IMR-90 (cell line): ENCODE data around the gene HEY2. TPM values are rescaled to one million over a fixed set of nuclear protein-coding genes. Genes with fewer than 3 reads are reported as not detected.
A peak's percentile ranks its signal among the peaks of the same experiment; 100 is the strongest.

ENCODE experiments used
- ATAC-seq: fragments of 200-7000 bp; cut with Tn5 transposase; 2 replicates; pipeline ENCODE4 v1.9.1; 2020; ENCODE audit warnings: low read depth, mild to moderate bottlenecking, moderate library complexity
- BruUV-seq: library from RNA; stranded (reverse); fragments of 400-500 nt; replicated peaks from 2 replicates; lab custom pipeline; 2021; lab: Mats Ljungman, UMichigan
- CTCF ChIA-PET: fragments of 300-600 bp; formaldehyde crosslinking; extraction: SDS; loops from one replicate; lab custom pipeline; 2021; ENCODE audit warnings: antibody characterized with exemption; lab: Yijun Ruan, JAX
- POLR2A ChIA-PET: fragments of 300-600 bp; sonication (Branson Sonifier 250); formaldehyde crosslinking; loops from one replicate; lab custom pipeline; 2022; ENCODE audit warnings: antibody characterized with exemption; ENCODE audit not compliant: unreplicated experiment; lab: Charles Lee
- DNase-seq: peaks from one replicate; pipeline ENCODE4 v3.0.0; 2013
- H2AFZ ChIP-seq: replicated peaks from 2 replicates; pipeline ENCODE3; 2013; ENCODE audit warnings: low read length, mild to moderate bottlenecking; ENCODE audit not compliant: poor library complexity
- H2AK5ac ChIP-seq: 2 replicates; pipeline ENCODE4 v1.6.1; 2013; ENCODE audit warnings: low read depth, low read length, inconsistent platforms
- H2AK9ac ChIP-seq: replicated peaks from 2 replicates; pipeline ENCODE3; 2013; ENCODE audit warnings: mild to moderate bottlenecking, low read depth, low read length, moderate library complexity; ENCODE audit not compliant: poor library complexity
- H2BK120ac ChIP-seq: 2 replicates; pipeline ENCODE4 v1.6.1; 2013; ENCODE audit warnings: low read depth, low read length, inconsistent platforms
- H2BK15ac ChIP-seq: 3 replicates; pipeline ENCODE4 v1.6.1; 2013; ENCODE audit warnings: low read depth, low read length, inconsistent platforms
- H2BK20ac ChIP-seq: 2 replicates; pipeline ENCODE4 v1.6.1; 2013; ENCODE audit warnings: low read depth, mild to moderate bottlenecking, inconsistent platforms, low read length, moderate library complexity
- H2BK5ac ChIP-seq: 2 replicates; pipeline ENCODE4 v1.6.1; 2013; ENCODE audit warnings: mild to moderate bottlenecking, low read depth, low read length, inconsistent platforms; ENCODE audit not compliant: poor library complexity, severe bottlenecking
- H3K14ac ChIP-seq: replicated peaks from 2 replicates; pipeline ENCODE4 v1.6.1; 2013; ENCODE audit warnings: low read depth, low read length, inconsistent platforms
- H3K18ac ChIP-seq: 2 replicates; pipeline ENCODE4 v1.6.1; 2013; ENCODE audit warnings: low read depth, low read length, control low read depth
- H3K23ac ChIP-seq: 2 replicates; pipeline ENCODE4 v1.6.1; 2013; ENCODE audit warnings: low read depth, low read length, inconsistent platforms
- H3K27ac ChIP-seq: 2 replicates; pipeline ENCODE4 v1.5.1; 2013; ENCODE audit warnings: mild to moderate bottlenecking, control low read depth, low read length; ENCODE audit not compliant: insufficient read depth
- H3K27me3 ChIP-seq: 2 replicates; pipeline ENCODE4 v1.6.1; 2013; ENCODE audit warnings: low read length; ENCODE audit not compliant: control insufficient read depth, insufficient read depth
- H3K36me3 ChIP-seq: 2 replicates; pipeline ENCODE4 v1.6.1; 2013; ENCODE audit warnings: low read length, mixed read lengths; ENCODE audit not compliant: control insufficient read depth, insufficient read depth
- H3K4ac ChIP-seq: 2 replicates; pipeline ENCODE4 v1.6.1; 2013; ENCODE audit warnings: low read depth, low read length, inconsistent platforms
- H3K4me1 ChIP-seq: 2 replicates; pipeline ENCODE4 v1.6.1; 2013; ENCODE audit warnings: low read length, mixed read lengths; ENCODE audit not compliant: control insufficient read depth, insufficient read depth
- H3K4me2 ChIP-seq: 2 replicates; pipeline ENCODE4 v1.6.1; 2013; ENCODE audit warnings: low read depth, mild to moderate bottlenecking, control low read depth, low read length, moderate library complexity
- H3K4me3 ChIP-seq: 2 replicates; pipeline ENCODE4 v1.5.1; 2013; ENCODE audit warnings: low read depth, mild to moderate bottlenecking, control low read depth, low read length, moderate library complexity; ENCODE audit not compliant: insufficient read depth
- H3K56ac ChIP-seq: 2 replicates; pipeline ENCODE4 v1.6.1; 2013; ENCODE audit warnings: low read length, inconsistent platforms; ENCODE audit not compliant: insufficient read depth; ENCODE audit errors: extremely low read depth
- H3K79me1 ChIP-seq, 2 experiments: 2 replicates each; pipeline ENCODE4 v1.6.1; 2013; ENCODE audit warnings: low read length in 2 of 2, inconsistent platforms in 1 of 2, low read depth in 1 of 2
- H3K9ac ChIP-seq: 2 replicates; pipeline ENCODE4 v1.6.1; 2013; ENCODE audit warnings: low read depth, low read length, control low read depth
- H3K9me1 ChIP-seq: 2 replicates; pipeline ENCODE4 v1.6.1; 2013; ENCODE audit warnings: low read length, inconsistent platforms; ENCODE audit not compliant: insufficient read depth
- H3K9me3 ChIP-seq: 2 replicates; pipeline ENCODE4 v1.6.1; 2013; ENCODE audit warnings: low read length; ENCODE audit not compliant: control insufficient read depth, insufficient read depth
- H4K20me1 ChIP-seq: 2 replicates; pipeline ENCODE4 v1.6.1; 2013; ENCODE audit warnings: low read length, inconsistent platforms; ENCODE audit not compliant: insufficient read depth
- H4K5ac ChIP-seq: 2 replicates; pipeline ENCODE4 v1.6.1; 2013; ENCODE audit warnings: mild to moderate bottlenecking, low read depth, low read length, control low read depth
- H4K8ac ChIP-seq, 2 experiments: 2 replicates each; pipeline ENCODE4 v1.6.1; 2013; ENCODE audit warnings: low read depth in 2 of 2, low read length in 2 of 2, control low read depth in 1 of 2, inconsistent platforms in 1 of 2
- H4K91ac ChIP-seq: 2 replicates; pipeline ENCODE4 v1.6.1; 2013; ENCODE audit warnings: low read depth, low read length, inconsistent platforms; ENCODE audit not compliant: insufficient read depth
- BHLHE40 ChIP-seq: fragments of 150-350 bp; IDR thresholded peaks from 2 replicates; pipeline ENCODE4 v1.6.1; 2016; ENCODE audit warnings: mild to moderate bottlenecking, low read depth, low read length
- CEBPB ChIP-seq: IDR thresholded peaks from 2 replicates; pipeline ENCODE4 v1.6.1; 2012; ENCODE audit warnings: low read depth, low read length, improper control_type of control experiment
- CHD1 ChIP-seq: IDR thresholded peaks from 2 replicates; pipeline ENCODE4 v1.6.1; 2012; ENCODE audit warnings: low read depth, low read length, improper control_type of control experiment
- FOS ChIP-seq: fragments of 150-350 bp; IDR thresholded peaks from 2 replicates; pipeline ENCODE4 v1.6.1; 2016; ENCODE audit warnings: low read depth, low read length
- MAFK ChIP-seq: IDR thresholded peaks from 2 replicates; pipeline ENCODE4 v1.6.1; 2012; ENCODE audit warnings: low read depth, low read length, improper control_type of control experiment
- MAZ ChIP-seq: IDR thresholded peaks from 2 replicates; pipeline ENCODE4 v1.6.1; 2012; ENCODE audit warnings: low read depth, mild to moderate bottlenecking, low read length, improper control_type of control experiment, moderate library complexity, borderline replicate concordance
- MXI1 ChIP-seq: IDR thresholded peaks from 2 replicates; pipeline ENCODE4 v1.6.1; 2012; ENCODE audit warnings: low read depth, mild to moderate bottlenecking, low read length, moderate library complexity, borderline replicate concordance
- NFE2L2 ChIP-seq: fragments of 150-350 bp; IDR thresholded peaks from 2 replicates; pipeline ENCODE4 v1.6.1; 2016; ENCODE audit warnings: low read depth, mild to moderate bottlenecking, low read length
- POLR2A ChIP-seq: IDR thresholded peaks from 2 replicates; pipeline ENCODE4 v1.6.1; 2012; ENCODE audit warnings: mild to moderate bottlenecking, low read depth, low read length
- RAD21 ChIP-seq: IDR thresholded peaks from 2 replicates; pipeline ENCODE4 v1.6.1; 2012; ENCODE audit warnings: low read length, improper control_type of control experiment
- RCOR1 ChIP-seq: IDR thresholded peaks from 2 replicates; pipeline ENCODE4 v1.6.1; 2012; ENCODE audit warnings: mild to moderate bottlenecking, low read length, improper control_type of control experiment; ENCODE audit not compliant: insufficient replicate concordance
- RFX5 ChIP-seq: IDR thresholded peaks from 2 replicates; pipeline ENCODE4 v1.8.0; 2012; ENCODE audit warnings: low read depth, mild to moderate bottlenecking, low read length, moderate library complexity
- SMC3 ChIP-seq: fragments of 150-350 bp; IDR thresholded peaks from 2 replicates; pipeline ENCODE4 v1.6.1; 2016; ENCODE audit warnings: low read depth, mild to moderate bottlenecking, antibody characterized with exemption, low read length, moderate library complexity
- dilution Hi-C: fragments of 300-500 bp; cut with HindIII; formaldehyde crosslinking; loops from one replicate; pipeline ENCODE4 v1.14.3; 2018; ENCODE audit warnings: low sequenced_read_pairs; ENCODE audit not compliant: unreplicated experiment
- in situ Hi-C: fragments of 300-500 bp; cut with MboI; formaldehyde crosslinking; loops from 3 replicates; pipeline ENCODE4 v1.14.3; 2019; ENCODE audit warnings: low sequenced_read_pairs, inconsistent platforms, mixed read lengths
- intact Hi-C: fragments of 100-400 bp; cut with micrococcal nuclease; formaldehyde crosslinking; loops from 2 replicates; pipeline ENCODE4 v1.10.0; 2022
- polyA plus RNA-seq, 3 experiments: library from polyadenylated mRNA; depleted of rRNA; stranded (reverse); fragments of >200 nt; gene quantifications; 2 replicates each; pipeline ENCODE4 v1.2.3, GENCODE V29; 2012; ENCODE audit warnings: low replicate concordance in 1 of 3
- total RNA-seq: library from RNA; depleted of rRNA; stranded (reverse); fragments of >200 nt; gene quantifications from 2 replicates; pipeline ENCODE4 v1.2.3, GENCODE V29; 2012
- TF ChIP-seq, protein P1 (sequence below): fragments of 150-350 bp; IDR thresholded peaks from 2 replicates; pipeline ENCODE4 v1.6.1; 2016; ENCODE audit warnings: low read depth, mild to moderate bottlenecking, low read length, moderate library complexity, borderline replicate concordance
- TF ChIP-seq, protein P2 (sequence below): fragments of 150-350 bp; IDR thresholded peaks from 2 replicates; pipeline ENCODE4 v1.6.1; 2017; ENCODE audit warnings: mild to moderate bottlenecking, antibody characterized with exemption, low read length, low read depth
- TF ChIP-seq, protein P3 (sequence below): conservative IDR thresholded peaks from 2 replicates; pipeline ENCODE4 v1.5.1; 2012; ENCODE audit warnings: mild to moderate bottlenecking, low read depth, low read length, improper control_type of control experiment

The HEY2 gene
- total and polyA plus RNA-seq, 2 of the 4 experiments (the other 2 are of a cell fraction), result not detected

DNA sequence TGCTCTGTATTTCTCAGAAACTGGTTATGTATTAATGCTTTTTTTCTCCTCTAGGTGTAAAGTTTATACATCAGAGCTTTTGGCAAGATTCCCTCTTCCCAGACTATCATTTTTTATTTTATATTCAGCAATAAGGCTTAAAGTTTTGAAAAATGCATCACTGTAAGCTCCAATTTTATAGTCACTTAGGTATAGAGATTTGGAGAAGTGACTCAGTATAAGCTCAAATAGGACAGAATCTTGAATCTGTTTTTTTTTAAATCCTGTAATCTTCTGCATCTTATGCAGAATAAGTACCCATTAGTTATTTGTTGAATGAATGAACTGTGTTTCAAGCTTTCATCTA lies 42.4 kb downstream of the HEY2 start:
- peaks cover 8% of the 10 kb centered on the region for H3K4me1 ChIP-seq
- no peak overlapping the region for H2AK9ac ChIP-seq
- no peak overlapping the region for H2BK20ac ChIP-seq
- dilution Hi-C loops (no loop called here), intact Hi-C loops (loop anchor here (5.0 kb wide), 1 partner anchor 66 kb away; no protein-coding TSS in a partner anchor), in situ Hi-C loops (no loop called here)
- POLR2A ChIA-PET, result no interaction called here
- no peak overlapping the region for H2BK5ac ChIP-seq
- H4K20me1 ChIP-seq, result no peaks in the 10 kb centered on the region
- no TSS peak for BruUV-seq
- no peaks in the 10 kb centered on the region for H3K9me3 ChIP-seq
- CTCF ChIA-PET, result interaction anchor here (0.6 to 4.9 kb wide), 6 partner anchors 10 to 192 kb away, joined by 3 to 45 read pairs (median 4); partner anchors contain the start of gene HINT3
- peak overlapping the region; percentile 100 for H3K4me2 ChIP-seq
- no peak overlapping the region for H3K4ac ChIP-seq
- H4K91ac ChIP-seq, result no peak overlapping the region
- no peaks in the 10 kb centered on the region for H3K9me1 ChIP-seq
- H4K8ac ChIP-seq, result no peak overlapping the region
- no peak for DNase-seq
- H3K56ac ChIP-seq, result no peak overlapping the region
- H3K27ac ChIP-seq, result no peak overlapping the region
- peak overlapping the region; percentile 83 for H3K4me3 ChIP-seq
- H4K5ac ChIP-seq, result no peak overlapping the region
- H3K23ac ChIP-seq, result peak overlapping the region; percentile 79; the same call in 1 of the 2 replicates
- no peak for ATAC-seq
- H3K18ac ChIP-seq, result no peak overlapping the region
- H3K14ac ChIP-seq, result no peak overlapping the region
- H2AFZ ChIP-seq, result no peak overlapping the region
- no peak overlapping the region for H2AK5ac ChIP-seq
- no peaks in the 10 kb centered on the region for H3K27me3 ChIP-seq
- no peak overlapping the region for H2BK15ac ChIP-seq
- H3K9ac ChIP-seq, result no peak overlapping the region
- H3K36me3 ChIP-seq, result no peaks in the 10 kb centered on the region
- peaks cover 9 to 28% of the 10 kb centered on the region in 2 experiments for H3K79me1 ChIP-seq
- no peak overlapping the region for H2BK120ac ChIP-seq
- TF ChIP-seq BHLHE40 (no peak), FOS (no peak), RAD21 (no peak), NFE2L2 (no peak), MXI1 (no peak), SMC3 (no peak), MAZ (no peak), RCOR1 (no peak), MAFK (no peak), CHD1 (no peak), POLR2A (no peak), CEBPB (no peak), RFX5 (no peak)
- TF ChIP-seq, protein P1, sequence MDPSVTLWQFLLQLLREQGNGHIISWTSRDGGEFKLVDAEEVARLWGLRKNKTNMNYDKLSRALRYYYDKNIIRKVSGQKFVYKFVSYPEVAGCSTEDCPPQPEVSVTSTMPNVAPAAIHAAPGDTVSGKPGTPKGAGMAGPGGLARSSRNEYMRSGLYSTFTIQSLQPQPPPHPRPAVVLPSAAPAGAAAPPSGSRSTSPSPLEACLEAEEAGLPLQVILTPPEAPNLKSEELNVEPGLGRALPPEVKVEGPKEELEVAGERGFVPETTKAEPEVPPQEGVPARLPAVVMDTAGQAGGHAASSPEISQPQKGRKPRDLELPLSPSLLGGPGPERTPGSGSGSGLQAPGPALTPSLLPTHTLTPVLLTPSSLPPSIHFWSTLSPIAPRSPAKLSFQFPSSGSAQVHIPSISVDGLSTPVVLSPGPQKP, result no peak
- TF ChIP-seq, protein P2, sequence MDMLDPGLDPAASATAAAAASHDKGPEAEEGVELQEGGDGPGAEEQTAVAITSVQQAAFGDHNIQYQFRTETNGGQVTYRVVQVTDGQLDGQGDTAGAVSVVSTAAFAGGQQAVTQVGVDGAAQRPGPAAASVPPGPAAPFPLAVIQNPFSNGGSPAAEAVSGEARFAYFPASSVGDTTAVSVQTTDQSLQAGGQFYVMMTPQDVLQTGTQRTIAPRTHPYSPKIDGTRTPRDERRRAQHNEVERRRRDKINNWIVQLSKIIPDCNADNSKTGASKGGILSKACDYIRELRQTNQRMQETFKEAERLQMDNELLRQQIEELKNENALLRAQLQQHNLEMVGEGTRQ, result no peak
- TF ChIP-seq, protein P3, sequence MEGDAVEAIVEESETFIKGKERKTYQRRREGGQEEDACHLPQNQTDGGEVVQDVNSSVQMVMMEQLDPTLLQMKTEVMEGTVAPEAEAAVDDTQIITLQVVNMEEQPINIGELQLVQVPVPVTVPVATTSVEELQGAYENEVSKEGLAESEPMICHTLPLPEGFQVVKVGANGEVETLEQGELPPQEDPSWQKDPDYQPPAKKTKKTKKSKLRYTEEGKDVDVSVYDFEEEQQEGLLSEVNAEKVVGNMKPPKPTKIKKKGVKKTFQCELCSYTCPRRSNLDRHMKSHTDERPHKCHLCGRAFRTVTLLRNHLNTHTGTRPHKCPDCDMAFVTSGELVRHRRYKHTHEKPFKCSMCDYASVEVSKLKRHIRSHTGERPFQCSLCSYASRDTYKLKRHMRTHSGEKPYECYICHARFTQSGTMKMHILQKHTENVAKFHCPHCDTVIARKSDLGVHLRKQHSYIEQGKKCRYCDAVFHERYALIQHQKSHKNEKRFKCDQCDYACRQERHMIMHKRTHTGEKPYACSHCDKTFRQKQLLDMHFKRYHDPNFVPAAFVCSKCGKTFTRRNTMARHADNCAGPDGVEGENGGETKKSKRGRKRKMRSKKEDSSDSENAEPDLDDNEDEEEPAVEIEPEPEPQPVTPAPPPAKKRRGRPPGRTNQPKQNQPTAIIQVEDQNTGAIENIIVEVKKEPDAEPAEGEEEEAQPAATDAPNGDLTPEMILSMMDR, result no peak
